NAMALWA (cell line): ENCODE measurements around the gene KEAP1.
"Not testable (repeated sequence)": the region's sequence is repeated elsewhere in the genome, so short reads cannot be mapped to it uniquely, and the experiment has no call there.

Experiments
- DNase-seq: peaks from one replicate; pipeline ENCODE4 v3.0.0-alpha.2; 2015; ENCODE audit warnings: low spot score

The KEAP1 gene

GRCh38 chr19:10497371-10497770, 5.8 kb downstream of the KEAP1 start:
- no peak for DNase-seq

- no peak for DNase-seq
These were observed 11.6 kb downstream of the KEAP1 start for GRCh38 chr19:10491472-10492047.

DNA sequence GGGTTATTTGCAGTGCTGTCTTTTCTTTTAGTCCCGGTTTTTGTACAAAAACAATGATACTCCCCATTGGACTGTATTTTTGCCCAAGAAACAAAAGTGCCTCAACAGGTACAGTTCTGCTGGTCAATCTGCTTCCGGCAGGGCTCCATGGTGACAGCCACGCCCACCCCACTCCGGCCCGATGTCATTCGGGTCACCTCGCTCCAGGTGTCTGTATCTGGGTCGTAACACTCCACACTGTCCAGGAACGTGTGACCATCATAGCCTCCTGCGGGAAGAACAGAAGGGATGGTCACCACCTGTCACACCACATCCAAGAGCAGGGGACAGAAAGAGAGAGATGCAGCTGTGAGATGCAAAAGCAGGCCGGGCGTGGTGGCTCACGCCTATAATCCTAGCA, 16.6 kb downstream of the KEAP1 start:
- DNase-seq: no peak

DNA sequence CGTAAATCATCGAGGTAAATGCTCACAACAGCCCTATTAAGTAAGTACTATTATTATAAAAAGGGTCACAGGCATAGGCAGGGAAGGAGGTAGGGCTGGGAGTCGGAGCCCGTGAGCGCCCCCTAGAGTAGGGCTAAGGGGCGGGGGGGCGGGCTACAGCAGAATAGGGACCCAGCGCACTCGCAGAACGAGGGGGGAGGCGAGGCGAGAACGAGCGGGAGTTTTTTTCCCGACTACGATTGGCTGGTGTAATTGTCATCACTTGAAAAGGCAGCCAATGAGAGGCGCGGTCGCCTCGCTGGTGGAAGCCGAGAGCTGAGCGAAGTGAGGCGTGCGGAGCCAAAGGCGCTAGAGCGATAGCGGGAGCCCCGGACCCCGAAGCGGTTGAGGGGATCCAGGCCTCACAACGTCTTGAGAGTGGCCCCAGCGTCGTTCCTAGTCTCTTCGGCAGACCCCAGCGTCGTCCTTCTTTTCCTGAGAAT, 24.2 kb downstream of the KEAP1 start:
- peak; percentile 37 for DNase-seq

GRCh38 chr19:10478476-10478875, 24.7 kb downstream of the KEAP1 start:
- DNase-seq: no peak

DNA sequence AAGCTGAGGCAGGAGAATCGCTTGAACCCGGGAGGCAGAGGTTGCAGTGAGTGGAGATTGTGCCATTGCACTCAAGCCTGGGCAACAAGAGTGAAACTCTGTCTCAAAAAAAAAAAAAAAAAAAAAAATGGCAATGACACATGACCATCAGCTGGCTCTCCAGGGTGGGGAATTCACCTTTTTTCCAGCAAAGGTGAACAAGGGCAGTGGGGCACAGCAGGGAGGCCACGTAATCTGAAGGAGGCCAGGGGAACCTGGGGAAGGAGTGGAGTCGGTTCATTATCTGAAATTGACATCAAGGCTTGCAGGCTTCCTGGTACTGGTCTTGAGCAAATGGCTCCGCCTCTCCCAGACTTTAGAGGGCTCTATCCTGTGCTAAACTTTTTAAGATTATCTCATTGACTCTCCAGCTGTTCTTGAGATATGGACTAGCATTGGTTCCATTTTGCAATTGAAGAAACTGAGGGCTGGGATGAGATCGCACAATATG, 28.1 kb downstream of the KEAP1 start:
- no peak for DNase-seq

- no peak for DNase-seq
These were observed 30.0 kb downstream of the KEAP1 start for GRCh38 chr19:10473192-10473591.

DNA sequence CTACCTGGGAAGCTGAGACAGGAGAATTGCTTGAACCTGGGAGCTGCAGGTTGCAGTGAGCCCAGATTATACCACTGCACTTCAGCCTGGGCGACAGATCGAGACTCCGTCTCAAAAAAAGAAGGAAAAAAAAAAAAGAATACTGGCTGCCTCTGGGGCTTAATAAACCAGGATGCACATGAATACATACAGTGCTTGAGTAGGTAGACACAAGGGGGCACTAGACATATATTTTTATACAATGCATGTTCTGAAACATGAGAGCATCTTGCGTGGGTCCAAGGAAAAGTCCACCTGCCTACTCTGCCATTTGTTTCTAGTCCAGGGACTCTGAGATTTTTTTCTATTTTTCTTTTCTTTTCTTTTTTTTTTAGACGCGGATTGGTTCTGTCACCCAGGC, 31.2 kb downstream of the KEAP1 start:
- peak; percentile 69 for DNase-seq

DNA sequence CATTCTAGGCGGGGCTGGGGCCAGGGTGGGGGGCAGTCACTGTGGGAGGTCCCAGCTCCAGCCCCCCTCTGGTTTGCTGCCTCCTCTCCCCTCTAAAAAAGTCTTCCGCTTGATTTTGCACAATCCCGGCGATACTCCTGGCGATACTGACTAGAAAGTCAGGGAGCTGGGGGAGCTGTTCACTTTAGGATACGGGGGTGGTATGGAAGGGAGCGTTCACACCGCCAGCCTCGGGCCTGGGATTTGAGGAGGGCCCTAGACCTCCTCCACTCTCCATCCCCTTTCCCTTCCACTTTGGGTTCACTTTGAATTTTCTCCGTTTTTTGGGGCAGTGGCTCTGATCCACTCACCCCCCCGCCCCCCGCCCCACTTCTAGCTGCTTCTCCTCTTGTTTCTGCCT, 35.0 kb downstream of the KEAP1 start:
- DNase-seq: no peak

GRCh38 chr19:10467104-10467706, 36.0 kb downstream of the KEAP1 start:
- DNase-seq: no peak

DNA sequence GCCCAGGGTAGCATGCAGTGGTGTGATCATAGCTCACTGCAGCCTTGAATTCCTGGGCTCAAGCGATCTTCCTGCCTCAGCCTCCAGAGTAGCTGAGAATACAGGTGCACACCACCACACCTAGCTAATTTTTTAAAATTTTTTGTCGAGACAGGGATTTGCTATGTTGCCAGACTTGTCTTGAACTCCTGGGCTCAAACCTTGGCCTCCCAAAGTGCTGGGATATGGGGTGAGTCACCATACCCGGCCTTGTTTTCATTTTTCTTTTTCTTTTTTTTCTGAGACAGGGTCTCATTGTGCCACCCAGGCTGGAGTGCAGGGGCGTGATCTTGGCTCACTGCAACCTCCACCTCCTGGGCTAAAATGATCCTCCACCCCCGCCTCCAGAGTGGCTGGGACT, 38.7 kb downstream of the KEAP1 start:
- no peak for DNase-seq

DNA sequence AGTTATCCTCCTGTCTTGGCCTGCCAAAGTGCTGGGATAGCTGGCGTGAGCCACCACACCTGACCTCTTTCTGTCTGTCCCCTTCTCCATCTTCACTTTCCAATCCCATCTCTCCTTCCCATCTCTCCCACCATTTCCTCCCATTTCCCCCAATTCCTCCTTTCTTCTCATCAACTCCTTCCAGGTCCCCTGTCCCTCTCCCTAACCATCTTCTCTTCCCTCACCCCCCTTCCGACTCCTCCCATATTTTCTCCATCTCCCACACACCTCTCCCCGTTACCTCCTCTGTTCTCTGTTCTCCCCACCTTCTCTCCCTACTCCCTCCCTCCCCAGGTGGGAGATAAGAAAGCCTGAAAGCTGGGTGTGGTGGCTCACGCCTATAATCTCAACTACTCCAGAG, 40.6 kb downstream of the KEAP1 start:
- no peak for DNase-seq

DNA sequence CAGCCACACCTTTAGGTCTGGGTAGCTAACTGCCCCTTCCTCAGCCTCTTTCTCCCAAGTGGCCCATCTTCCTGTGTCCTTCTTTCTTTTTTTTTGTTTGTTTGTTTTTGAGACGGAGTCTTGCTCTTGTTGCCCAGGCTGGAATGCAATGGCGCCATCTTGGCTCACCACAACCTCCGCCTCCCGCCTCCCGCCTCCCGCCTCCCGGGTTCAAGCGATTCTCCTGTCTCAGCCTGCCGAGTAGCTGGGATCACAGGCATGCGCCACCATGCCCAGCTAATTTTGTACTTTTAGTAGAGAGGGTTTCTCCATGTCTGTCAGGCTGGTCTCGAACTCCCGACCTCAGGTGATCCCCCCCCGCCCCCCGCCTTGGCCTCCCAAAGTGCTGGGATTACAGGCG, 41.1 kb downstream of the KEAP1 start:
- DNase-seq: not testable (repeated sequence)

DNA sequence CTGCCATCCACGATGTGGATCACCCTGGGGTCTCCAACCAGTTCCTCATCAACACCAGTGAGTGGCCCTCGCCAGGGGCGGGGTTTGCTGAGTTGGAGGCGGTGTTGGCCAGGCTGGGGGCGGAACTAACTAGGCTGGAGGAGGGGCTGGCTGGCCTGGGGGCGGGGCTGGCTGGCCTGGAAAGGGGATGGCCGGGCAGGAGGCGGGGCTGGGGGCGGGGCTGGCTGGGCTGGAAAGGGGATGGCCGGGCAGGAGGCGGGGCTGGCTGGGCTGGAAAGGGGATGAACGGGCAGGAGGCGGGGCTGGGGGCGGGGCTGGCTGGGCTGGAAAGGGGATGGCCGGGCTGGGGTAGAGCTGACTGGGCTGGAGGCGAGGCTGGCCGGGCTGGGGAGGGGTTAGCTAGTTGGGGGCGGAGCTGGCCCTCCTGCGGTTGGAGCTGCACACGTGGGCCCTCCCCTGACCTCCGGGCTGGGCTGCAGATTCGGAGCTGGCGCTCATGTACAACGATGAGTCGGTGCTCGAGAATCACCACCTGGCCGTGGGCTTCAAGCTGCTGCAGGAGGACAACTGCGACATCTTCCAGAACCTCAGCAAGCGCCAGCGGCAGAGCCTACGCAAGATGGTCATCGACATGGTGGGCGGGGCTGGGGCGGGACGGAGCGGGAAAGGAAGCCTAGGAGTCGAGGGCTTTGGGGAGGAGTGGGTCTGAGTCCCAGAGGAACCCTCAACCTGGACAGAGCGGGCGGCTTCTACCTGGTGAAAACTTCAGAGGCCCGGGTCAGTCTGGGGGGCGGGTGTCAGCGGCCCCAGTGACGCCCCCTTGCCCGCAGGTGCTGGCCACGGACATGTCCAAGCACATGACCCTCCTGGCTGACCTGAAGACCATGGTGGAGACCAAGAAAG, 41.9 kb downstream of the KEAP1 start:
- peak; percentile 91 for DNase-seq

GRCh38 chr19:10460714-10461046, 42.5 kb downstream of the KEAP1 start:
- DNase-seq: no peak

DNA sequence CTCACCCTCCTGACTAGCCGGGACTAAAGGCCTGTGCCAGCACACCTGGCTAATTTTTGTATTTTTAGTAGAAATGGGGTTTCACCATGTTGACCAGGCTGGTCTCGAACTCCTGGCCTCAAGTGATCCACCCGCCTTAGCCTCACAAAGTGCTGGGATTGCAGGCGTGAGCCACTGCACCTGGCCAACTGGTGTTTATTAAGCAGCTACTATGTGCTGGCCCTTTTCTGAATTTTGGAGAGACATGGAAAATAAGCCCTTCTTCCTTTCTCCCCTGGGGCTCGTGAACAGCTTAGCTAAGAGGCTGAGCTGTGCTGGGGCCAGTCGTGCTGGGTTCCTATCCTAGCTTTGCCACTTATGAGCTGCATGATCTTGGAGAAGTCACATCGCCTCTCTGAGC, 44.4 kb downstream of the KEAP1 start:
- DNase-seq: not testable (repeated sequence)

DNA sequence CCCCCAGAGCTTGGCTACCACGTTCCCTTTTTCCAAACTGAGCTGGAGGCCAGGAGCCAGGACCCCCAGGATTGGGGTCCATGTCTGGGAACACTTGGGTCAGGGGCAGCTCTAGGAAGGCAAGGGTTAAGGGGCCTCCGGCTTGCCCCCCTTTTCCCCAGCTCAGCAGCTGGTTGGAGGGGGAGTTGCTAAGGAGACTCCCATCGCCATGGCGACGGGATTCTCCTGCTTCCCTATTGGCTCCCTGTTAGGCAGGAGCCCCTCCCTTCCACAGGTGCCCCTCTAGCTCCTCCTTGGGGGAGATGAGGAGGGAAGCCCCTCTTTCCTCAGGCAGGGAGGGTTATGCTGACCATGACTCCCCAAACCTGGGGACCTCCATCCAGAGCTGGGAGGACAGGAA, 48.9 kb downstream of the KEAP1 start:
- no peak for DNase-seq

DNA sequence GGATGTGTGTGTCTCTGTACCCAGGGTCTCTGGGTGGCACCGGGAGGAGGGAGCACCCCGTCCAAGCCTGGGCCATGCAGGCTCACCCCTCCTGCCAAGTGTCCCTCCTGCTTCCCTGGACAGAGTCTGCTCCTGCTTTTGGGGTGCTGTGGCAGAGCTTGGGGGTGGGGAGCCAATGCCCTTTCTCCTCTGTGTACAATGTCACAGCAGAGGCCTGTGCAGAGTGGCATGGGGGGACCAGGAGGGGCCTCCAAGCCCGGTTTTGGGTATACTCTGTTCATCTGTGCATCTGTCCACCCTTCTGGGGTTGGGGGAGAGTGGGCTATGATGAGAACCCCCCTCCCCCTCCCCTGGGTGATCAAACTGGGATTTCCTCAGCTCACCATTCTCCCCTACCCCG, 49.3 kb downstream of the KEAP1 start:
- DNase-seq: no peak

- DNase-seq: no peak
These were observed 50.2 kb downstream of the KEAP1 start for GRCh38 chr19:10452726-10453618.

- DNase-seq: peak; percentile 89
These were observed 52.1 kb downstream of the KEAP1 start for GRCh38 chr19:10450853-10451609.

- no peak for DNase-seq
These were observed 52.8 kb downstream of the KEAP1 start for GRCh38 chr19:10450191-10450852.
